K562 (cell line): ENCODE measurements around the gene CCDC187. TPM values are rescaled to one million over a fixed set of nuclear protein-coding genes. Genes with fewer than 3 reads are reported as not detected.

ENCODE experiments used
- ATAC-seq: fragments of 200-7000 bp; cut with Tn5 transposase; 3 replicates; pipeline ENCODE4 v1.9.1; 2020; ENCODE audit warnings: moderate library complexity
- BruUV-seq: library from RNA; stranded (reverse); fragments of 400-500 nt; replicated peaks from 2 replicates; lab custom pipeline; 2021; lab: Mats Ljungman, UMichigan
- CTCF ChIA-PET: fragments of 300-600 bp; formaldehyde crosslinking; extraction: SDS; loops from one replicate; lab custom pipeline; 2021; ENCODE audit warnings: low intra/inter-chr PET ratio; lab: Yijun Ruan, JAX
- POLR2A ChIA-PET: fragments of 300-600, 350-650 bp; sonication (Branson Sonifier 250); formaldehyde crosslinking; extraction: SDS; loops from one replicate; lab custom pipeline; 2021; ENCODE audit warnings: antibody characterized with exemption, inconsistent platforms; lab: Yijun Ruan, JAX
- DNase-seq, 4 experiments: peaks; one replicate each; pipeline versions ENCODE4 v3.0.0 to v3.0.0-alpha.2; 2011 to 2018; ENCODE audit warnings: low spot score in 3 of 4, mixed read lengths in 3 of 4; ENCODE audit errors: extremely low read depth in 1 of 4
- FAIRE-seq: peaks from 2 replicates; lab custom pipeline; 2011; peaks lifted over from hg19 to GRCh38; lab: Jason Lieb, UNC
- H2AFZ ChIP-seq: 2 replicates; pipeline ENCODE4 v1.6.0; 2011; ENCODE audit warnings: low read depth, low read length, control low read depth, inconsistent platforms
- H3K27ac ChIP-seq: fragments of 200-600 bp; 3 replicates; pipeline ENCODE4 v1.8.0; 2011; ENCODE audit warnings: low read depth, mild to moderate bottlenecking, control low read depth, inconsistent platforms, low read length, moderate library complexity, mixed read lengths; ENCODE audit errors: extremely low read depth
- H3K27me3 ChIP-seq, 2 experiments: fragments of 300-600 bp in 1 of 2; 2 replicates in 1 of 2; 3 replicates in 1 of 2; pipeline versions ENCODE4 v1.6.0 to v1.8.0; 2011; ENCODE audit warnings: inconsistent platforms in 2 of 2, low read length in 2 of 2, mild to moderate bottlenecking in 1 of 2, mixed read lengths in 1 of 2, moderate library complexity in 1 of 2; ENCODE audit not compliant: control insufficient read depth in 2 of 2, insufficient read depth in 2 of 2
- H3K36me3 ChIP-seq: fragments of 300-600 bp; 3 replicates; pipeline ENCODE4 v1.8.0; 2011; ENCODE audit warnings: mild to moderate bottlenecking, low read length, inconsistent platforms; ENCODE audit not compliant: control insufficient read depth, insufficient read depth
- H3K4me1 ChIP-seq, 2 experiments: fragments of 200-600 bp in 1 of 2; replicated peaks in 1 of 2; 2 replicates in 1 of 2; 3 replicates in 1 of 2; pipeline versions ENCODE4 v1.5.1 to v1.8.0; 2011; ENCODE audit warnings: inconsistent platforms in 2 of 2, low read length in 2 of 2, mild to moderate bottlenecking in 1 of 2, mixed read lengths in 1 of 2, moderate library complexity in 1 of 2; ENCODE audit not compliant: control insufficient read depth in 2 of 2, insufficient read depth in 2 of 2
- H3K4me2 ChIP-seq: 2 replicates; pipeline ENCODE4 v1.6.1; 2011; ENCODE audit warnings: low read length, control low read depth, inconsistent platforms, mixed read lengths; ENCODE audit not compliant: insufficient read depth
- H3K4me3 ChIP-seq: fragments of 200-600 bp; sonication (generic), shearing (Covaris generic); 2 replicates; pipeline ENCODE4 v1.5.1; 2016; ENCODE audit warnings: control low read depth, inconsistent platforms
- H3K79me2 ChIP-seq: fragments of 200-600 bp; 3 replicates; pipeline ENCODE4 v1.8.0; 2011; ENCODE audit warnings: low read length, inconsistent platforms; ENCODE audit not compliant: control insufficient read depth, insufficient read depth
- H3K9ac ChIP-seq, 2 experiments: 2 replicates each; pipeline versions ENCODE4 v1.6.0 to v1.6.1; 2011; ENCODE audit warnings: low read depth in 2 of 2, low read length in 2 of 2, control low read depth in 1 of 2, inconsistent platforms in 1 of 2, mild to moderate bottlenecking in 1 of 2, mixed read lengths in 1 of 2; ENCODE audit not compliant: insufficient read depth in 1 of 2
- H3K9me1 ChIP-seq: one replicate; pipeline ENCODE4 v1.6.0; 2011; ENCODE audit warnings: inconsistent platforms, mild to moderate bottlenecking, low read length, moderate library complexity; ENCODE audit not compliant: control insufficient read depth, insufficient read depth
- H3K9me3 ChIP-seq: replicated peaks from 2 replicates; pipeline ENCODE4 v1.5.1; 2011; ENCODE audit warnings: low read depth, low read length, inconsistent platforms; ENCODE audit not compliant: control insufficient read depth, insufficient read depth
- H4K20me1 ChIP-seq: replicated peaks from 2 replicates; pipeline ENCODE4 v1.6.1; 2011; ENCODE audit warnings: low read length, inconsistent platforms, mixed read lengths; ENCODE audit not compliant: control insufficient read depth, insufficient read depth
- DPF2 ChIP-seq: fragments of 450-650 bp; IDR thresholded peaks from 2 replicates; pipeline ENCODE4 v1.6.1; 2016
- THRAP3 ChIP-seq: fragments of 450-650 bp; IDR thresholded peaks from 2 replicates; pipeline ENCODE4 v1.6.1; 2016; ENCODE audit warnings: mild to moderate bottlenecking, inconsistent platforms, borderline replicate concordance
- ZBTB8A ChIP-seq: fragments of 450-650 bp; IDR thresholded peaks from 2 replicates; pipeline ENCODE4 v1.6.1; 2018; ENCODE audit warnings: mild to moderate bottlenecking, moderate library complexity; ENCODE audit not compliant: partially characterized antibody
- WGBS: fragments of 100-300 bp; shearing (Covaris generic); methylation state at CpG from one replicate; pipeline ENCODE4 v1.1.6; 2016; ENCODE audit warnings: low coverage, mixed read lengths; ENCODE audit not compliant: insufficient coverage; ENCODE audit errors: missing lambda C conversion rate; 5-methylcytosine and 5-hydroxymethylcytosine counted together
- in situ Hi-C: fragments of 300-500 bp; cut with MboI; formaldehyde crosslinking; loops from 4 replicates; pipeline ENCODE4 v1.15.0; 2018; ENCODE audit warnings: inconsistent platforms, mixed read lengths
- intact Hi-C: fragments of 100-400 bp; cut with micrococcal nuclease; formaldehyde crosslinking; loops from 2 replicates; pipeline ENCODE4 v1.14.2; 2022
- polyA plus RNA-seq, 8 experiments: library from polyadenylated mRNA; depleted of rRNA in 4 of 8; stranded (reverse) in 5 of 8; unstranded in 3 of 8; fragments of >200 nt; fragmentation: Nextera tagmentation in 2 of 8; fragmentation: Illumina TruSeq in 1 of 8; extraction: Ambion mirVana in 2 of 8; extraction: Trizol in 1 of 8; gene quantifications; 2 replicates each; pipeline versions ENCODE4 v1.2.1 to v1.2.3, GENCODE V29; 2011 to 2014; ENCODE audit warnings: inconsistent platforms in 1 of 8, missing spikeins in 1 of 8
- total RNA-seq, 7 experiments: library from RNA; depleted of rRNA in 6 of 7; stranded (reverse); fragments of >200 nt in 6 of 7; fragmentation: Illumina TruSeq in 2 of 7; extraction: Trizol in 2 of 7; gene quantifications; 2 replicates each; pipeline versions ENCODE4 v1.2.1 to v1.2.3, GENCODE V29; 2011 to 2021; ENCODE audit warnings: low replicate concordance in 1 of 7
- TF ChIP-seq, protein P1 (sequence below): sonication (generic); formaldehyde crosslinking; IDR thresholded peaks from 2 replicates; pipeline ENCODE4 v1.8.1; 2023; ENCODE audit warnings: mild to moderate bottlenecking, missing genetic modification reagents
- TF ChIP-seq, protein P2 (sequence below): sonication (generic); formaldehyde crosslinking; IDR thresholded peaks from 2 replicates; pipeline ENCODE4 v1.8.0; 2022; ENCODE audit warnings: mild to moderate bottlenecking, missing genetic modification reagents, borderline replicate concordance

Gene CCDC187
- total and polyA plus RNA-seq, 9 of the 15 experiments (the other 6 are each of a cell fraction or from before 2014, with no cell fraction given): not detected

DNA sequence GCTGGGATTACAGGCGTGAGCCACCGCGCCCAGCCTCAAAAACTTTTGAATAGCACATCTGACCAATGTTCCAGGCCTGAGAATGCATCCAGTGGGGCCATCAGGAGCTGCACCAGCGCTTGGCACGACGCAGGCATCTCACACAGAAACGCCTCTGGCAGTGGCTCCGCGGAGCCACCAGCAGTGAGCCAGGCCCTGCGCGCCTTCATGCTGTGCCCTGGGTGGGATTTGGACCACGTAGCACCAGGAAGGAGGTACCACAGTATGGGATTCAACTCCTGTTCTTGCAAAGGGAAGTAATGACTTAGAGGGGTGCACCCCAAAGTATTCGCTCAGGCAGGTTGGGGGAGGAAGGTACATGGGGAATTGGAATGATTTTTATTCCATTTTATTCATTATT lies 3.0 kb downstream of the CCDC187 start:
- no peak overlapping the region for H2AFZ ChIP-seq
- peaks cover 0 to 60% of the 10 kb centered on the region in 2 experiments; a peak in 2 of 5 replicates for H3K4me1 ChIP-seq
- no peak overlapping the region for H3K4me3 ChIP-seq
- ChIA-PET POLR2A (interaction anchor here (0.6 kb wide), 1 partner anchor 200 kb away, joined by 3 read pairs; no protein-coding TSS in a partner anchor), CTCF (no interaction called here)
- no peaks in the 10 kb centered on the region for H3K79me2 ChIP-seq
- 0 out of 4 replicates have a peak overlapping the region, but pooled peaks of 1 of the 2 experiments have one; percentile 17 for H3K9ac ChIP-seq
- in situ Hi-C loops (no loop called here), intact Hi-C loops (no loop called here)
- BruUV-seq: no TSS peak
- ATAC-seq: no peak
- no peaks in the 10 kb centered on the region; the same call in none of the 2 replicates for H4K20me1 ChIP-seq
- H3K9me3 ChIP-seq: no peaks in the 10 kb centered on the region
- no peaks in the 10 kb centered on the region for H3K9me1 ChIP-seq
- H3K36me3 ChIP-seq: no peaks in the 10 kb centered on the region
- no peak for TF ChIP-seq THRAP3
- TF ChIP-seq DPF2: no peak
- no peak for TF ChIP-seq ZBTB8A
- TF ChIP-seq, protein P1, sequence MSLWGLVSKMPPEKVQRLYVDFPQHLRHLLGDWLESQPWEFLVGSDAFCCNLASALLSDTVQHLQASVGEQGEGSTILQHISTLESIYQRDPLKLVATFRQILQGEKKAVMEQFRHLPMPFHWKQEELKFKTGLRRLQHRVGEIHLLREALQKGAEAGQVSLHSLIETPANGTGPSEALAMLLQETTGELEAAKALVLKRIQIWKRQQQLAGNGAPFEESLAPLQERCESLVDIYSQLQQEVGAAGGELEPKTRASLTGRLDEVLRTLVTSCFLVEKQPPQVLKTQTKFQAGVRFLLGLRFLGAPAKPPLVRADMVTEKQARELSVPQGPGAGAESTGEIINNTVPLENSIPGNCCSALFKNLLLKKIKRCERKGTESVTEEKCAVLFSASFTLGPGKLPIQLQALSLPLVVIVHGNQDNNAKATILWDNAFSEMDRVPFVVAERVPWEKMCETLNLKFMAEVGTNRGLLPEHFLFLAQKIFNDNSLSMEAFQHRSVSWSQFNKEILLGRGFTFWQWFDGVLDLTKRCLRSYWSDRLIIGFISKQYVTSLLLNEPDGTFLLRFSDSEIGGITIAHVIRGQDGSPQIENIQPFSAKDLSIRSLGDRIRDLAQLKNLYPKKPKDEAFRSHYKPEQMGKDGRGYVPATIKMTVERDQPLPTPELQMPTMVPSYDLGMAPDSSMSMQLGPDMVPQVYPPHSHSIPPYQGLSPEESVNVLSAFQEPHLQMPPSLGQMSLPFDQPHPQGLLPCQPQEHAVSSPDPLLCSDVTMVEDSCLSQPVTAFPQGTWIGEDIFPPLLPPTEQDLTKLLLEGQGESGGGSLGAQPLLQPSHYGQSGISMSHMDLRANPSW (CRISPR knock-in tag): no peak
- TF ChIP-seq, protein P2, sequence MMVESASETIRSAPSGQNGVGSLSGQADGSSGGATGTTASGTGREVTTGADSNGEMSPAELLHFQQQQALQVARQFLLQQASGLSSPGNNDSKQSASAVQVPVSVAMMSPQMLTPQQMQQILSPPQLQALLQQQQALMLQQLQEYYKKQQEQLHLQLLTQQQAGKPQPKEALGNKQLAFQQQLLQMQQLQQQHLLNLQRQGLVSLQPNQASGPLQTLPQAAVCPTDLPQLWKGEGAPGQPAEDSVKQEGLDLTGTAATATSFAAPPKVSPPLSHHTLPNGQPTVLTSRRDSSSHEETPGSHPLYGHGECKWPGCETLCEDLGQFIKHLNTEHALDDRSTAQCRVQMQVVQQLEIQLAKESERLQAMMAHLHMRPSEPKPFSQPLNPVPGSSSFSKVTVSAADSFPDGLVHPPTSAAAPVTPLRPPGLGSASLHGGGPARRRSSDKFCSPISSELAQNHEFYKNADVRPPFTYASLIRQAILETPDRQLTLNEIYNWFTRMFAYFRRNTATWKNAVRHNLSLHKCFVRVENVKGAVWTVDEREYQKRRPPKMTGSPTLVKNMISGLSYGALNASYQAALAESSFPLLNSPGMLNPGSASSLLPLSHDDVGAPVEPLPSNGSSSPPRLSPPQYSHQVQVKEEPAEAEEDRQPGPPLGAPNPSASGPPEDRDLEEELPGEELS (CRISPR knock-in tag): no peak
- no peak overlapping the region for H3K27ac ChIP-seq
- H3K4me2 ChIP-seq: no peak overlapping the region
- no peak for FAIRE-seq
- no peak for DNase-seq
- H3K27me3 ChIP-seq: peaks cover 26 to 81% of the 10 kb centered on the region in 2 experiments
- 17% methylated on average over 12 of the region's 13 CpGs for WGBS
